Thyroid gland (tissue), 4 donors: ENCODE measurements around the gene CCDC15.

Experiments
- POLR2A ChIP-seq, 2 donors: fragments of 450-650 bp; IDR thresholded peaks; one replicate each; pipeline ENCODE4 v1.6.1; 2017; ENCODE audit warnings: antibody characterized with exemption in 2 of 2, mild to moderate bottlenecking in 2 of 2, moderate library complexity in 1 of 2
- TF ChIP-seq, protein P1 (sequence below), 6 experiments: fragments of 200-600 bp in 3 of 6; fragments of 450-650 bp in 3 of 6; sonication (generic) in 3 of 6; IDR thresholded peaks; one replicate each; pipeline ENCODE4 v1.5.1; 2016 to 2019; ENCODE audit warnings: antibody characterized with exemption in 6 of 6, mild to moderate bottlenecking in 2 of 6, inconsistent platforms in 1 of 6, moderate library complexity in 1 of 6

DNA sequence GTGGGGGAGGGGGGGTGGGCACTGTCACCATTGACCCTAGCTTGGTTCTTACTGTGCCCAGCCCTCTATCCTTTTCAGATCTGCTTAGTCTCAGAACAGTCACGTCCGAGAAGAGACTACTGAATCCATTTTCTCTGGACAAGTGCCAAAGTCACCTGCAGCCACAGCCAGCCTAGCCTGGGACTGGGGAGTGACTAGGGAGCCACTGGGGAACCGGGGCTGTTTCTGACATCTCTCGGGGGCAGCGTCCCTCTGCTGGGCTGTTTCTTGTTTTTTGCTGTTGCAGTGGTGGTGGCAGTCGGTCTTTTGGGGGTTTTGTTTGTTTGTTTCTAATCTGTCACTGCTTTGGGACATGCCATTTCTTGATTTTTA is 117.8 kb downstream of the CCDC15 start:
- TF ChIP-seq, protein P1, sequence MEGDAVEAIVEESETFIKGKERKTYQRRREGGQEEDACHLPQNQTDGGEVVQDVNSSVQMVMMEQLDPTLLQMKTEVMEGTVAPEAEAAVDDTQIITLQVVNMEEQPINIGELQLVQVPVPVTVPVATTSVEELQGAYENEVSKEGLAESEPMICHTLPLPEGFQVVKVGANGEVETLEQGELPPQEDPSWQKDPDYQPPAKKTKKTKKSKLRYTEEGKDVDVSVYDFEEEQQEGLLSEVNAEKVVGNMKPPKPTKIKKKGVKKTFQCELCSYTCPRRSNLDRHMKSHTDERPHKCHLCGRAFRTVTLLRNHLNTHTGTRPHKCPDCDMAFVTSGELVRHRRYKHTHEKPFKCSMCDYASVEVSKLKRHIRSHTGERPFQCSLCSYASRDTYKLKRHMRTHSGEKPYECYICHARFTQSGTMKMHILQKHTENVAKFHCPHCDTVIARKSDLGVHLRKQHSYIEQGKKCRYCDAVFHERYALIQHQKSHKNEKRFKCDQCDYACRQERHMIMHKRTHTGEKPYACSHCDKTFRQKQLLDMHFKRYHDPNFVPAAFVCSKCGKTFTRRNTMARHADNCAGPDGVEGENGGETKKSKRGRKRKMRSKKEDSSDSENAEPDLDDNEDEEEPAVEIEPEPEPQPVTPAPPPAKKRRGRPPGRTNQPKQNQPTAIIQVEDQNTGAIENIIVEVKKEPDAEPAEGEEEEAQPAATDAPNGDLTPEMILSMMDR (IDR thresholded peaks at IDR 0.05), result no peak
- TF ChIP-seq POLR2A (IDR thresholded peaks at IDR 0.05), result no peak
